MCF 10A (cell line): Measurements from ENCODE around the gene SLC6A2. TPM values are rescaled to one million over a fixed set of nuclear protein-coding genes. Genes with fewer than 3 reads are reported as not detected.

Experiments
- BruUV-seq: library from RNA; stranded (reverse); fragments of 400-500 nt; replicated peaks from 2 replicates; lab custom pipeline; 2021; lab: Mats Ljungman, UMichigan
- CTCF ChIA-PET: fragments of 300-600 bp; sonication (Branson Sonifier 250); formaldehyde crosslinking; extraction: SDS; loops from one replicate; lab custom pipeline; 2021; ENCODE audit warnings: antibody characterized with exemption, inconsistent platforms; lab: Yijun Ruan, JAX
- POLR2A ChIA-PET: fragments of 300-600, 350-650 bp; sonication (Branson Sonifier 250); formaldehyde crosslinking; extraction: SDS; loops from one replicate; lab custom pipeline; 2020; ENCODE audit warnings: antibody characterized with exemption, inconsistent platforms; lab: Yijun Ruan, JAX
- DNase-seq: peaks from one replicate; pipeline ENCODE4 v3.0.0-alpha.2; 2018; ENCODE audit not compliant: unreplicated experiment
- H3K27ac Mint-ChIP-seq: one replicate; pipeline ENCODE4 v1.8.0; 2022; ENCODE audit warnings: mild to moderate bottlenecking, low read depth, mixed read lengths; ENCODE audit not compliant: unreplicated experiment
- H3K27me3 Mint-ChIP-seq: one replicate; pipeline ENCODE4 v1.8.0; 2022; ENCODE audit warnings: mixed read lengths; ENCODE audit not compliant: insufficient read depth, unreplicated experiment
- H3K36me3 Mint-ChIP-seq: one replicate; pipeline ENCODE4 v1.8.0; 2022; ENCODE audit warnings: mild to moderate bottlenecking, moderate library complexity, mixed read lengths; ENCODE audit not compliant: insufficient read depth, unreplicated experiment
- H3K4me1 Mint-ChIP-seq: one replicate; pipeline ENCODE4 v1.8.0; 2022; ENCODE audit warnings: mixed read lengths; ENCODE audit not compliant: insufficient read depth, unreplicated experiment
- H3K4me3 Mint-ChIP-seq: one replicate; pipeline ENCODE4 v1.8.0; 2022; ENCODE audit warnings: mild to moderate bottlenecking, moderate library complexity, mixed read lengths; ENCODE audit not compliant: unreplicated experiment
- H3K9me3 Mint-ChIP-seq: one replicate; pipeline ENCODE4 v1.8.0; 2022; ENCODE audit warnings: mixed read lengths; ENCODE audit not compliant: unreplicated experiment
- intact Hi-C: fragments of 100-400 bp; cut with micrococcal nuclease; formaldehyde crosslinking; loops from 2 replicates; pipeline ENCODE4 v1.14.1; 2022
- total RNA-seq: library from RNA; stranded (reverse); gene quantifications from 2 replicates; pipeline ENCODE4 v1.2.3, GENCODE V29; 2022
- TF ChIP-seq, protein P1 (sequence below): fragments of 200-600 bp; IDR thresholded peaks from one replicate; pipeline ENCODE4 v1.8.0; 2022; ENCODE audit warnings: antibody characterized with exemption, mild to moderate bottlenecking; ENCODE audit not compliant: unreplicated experiment

SLC6A2 gene
- total RNA-seq, 1 experiment from 2014 or later: not detected

- no peaks in the 10 kb centered on the region for H3K4me1 Mint-ChIP-seq
- ChIA-PET POLR2A (no interaction called here), CTCF (interaction anchor here (0.9 to 1.1 kb wide), 2 partner anchors 175 to 176 kb away, joined by 4 read pairs; no protein-coding TSS in a partner anchor)
- no TSS peak for BruUV-seq
- no peak for DNase-seq
- H3K27me3 Mint-ChIP-seq: no peaks in the 10 kb centered on the region
- H3K27ac Mint-ChIP-seq: no peak overlapping the region
- intact Hi-C loops: no loop called here
- H3K36me3 Mint-ChIP-seq: no peaks in the 10 kb centered on the region
- TF ChIP-seq, protein P1, sequence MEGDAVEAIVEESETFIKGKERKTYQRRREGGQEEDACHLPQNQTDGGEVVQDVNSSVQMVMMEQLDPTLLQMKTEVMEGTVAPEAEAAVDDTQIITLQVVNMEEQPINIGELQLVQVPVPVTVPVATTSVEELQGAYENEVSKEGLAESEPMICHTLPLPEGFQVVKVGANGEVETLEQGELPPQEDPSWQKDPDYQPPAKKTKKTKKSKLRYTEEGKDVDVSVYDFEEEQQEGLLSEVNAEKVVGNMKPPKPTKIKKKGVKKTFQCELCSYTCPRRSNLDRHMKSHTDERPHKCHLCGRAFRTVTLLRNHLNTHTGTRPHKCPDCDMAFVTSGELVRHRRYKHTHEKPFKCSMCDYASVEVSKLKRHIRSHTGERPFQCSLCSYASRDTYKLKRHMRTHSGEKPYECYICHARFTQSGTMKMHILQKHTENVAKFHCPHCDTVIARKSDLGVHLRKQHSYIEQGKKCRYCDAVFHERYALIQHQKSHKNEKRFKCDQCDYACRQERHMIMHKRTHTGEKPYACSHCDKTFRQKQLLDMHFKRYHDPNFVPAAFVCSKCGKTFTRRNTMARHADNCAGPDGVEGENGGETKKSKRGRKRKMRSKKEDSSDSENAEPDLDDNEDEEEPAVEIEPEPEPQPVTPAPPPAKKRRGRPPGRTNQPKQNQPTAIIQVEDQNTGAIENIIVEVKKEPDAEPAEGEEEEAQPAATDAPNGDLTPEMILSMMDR: no peak
- H3K9me3 Mint-ChIP-seq: no peaks in the 10 kb centered on the region
- no peak overlapping the region for H3K4me3 Mint-ChIP-seq
Measured at GRCh38 chr16:55641430-55642056, 14.2 kb upstream of the SLC6A2 start.

DNA sequence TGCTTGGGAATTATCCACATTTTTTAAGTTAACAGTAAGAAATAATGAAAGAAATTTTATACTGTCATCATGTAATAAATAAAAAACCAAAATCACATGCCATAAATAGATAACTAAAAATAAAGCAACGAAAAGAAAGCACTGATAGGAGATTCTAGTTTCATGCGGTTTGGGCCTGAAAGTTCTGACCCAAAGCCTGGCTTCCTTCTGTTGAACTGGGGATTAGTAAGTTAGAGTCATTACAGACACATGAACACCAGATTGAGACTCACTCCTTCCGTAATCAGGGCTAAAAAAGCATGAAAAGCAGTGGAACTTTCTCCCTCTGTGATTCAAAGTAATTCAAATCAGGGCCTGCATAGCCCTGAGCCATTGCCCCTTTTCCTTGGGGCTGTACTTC is 13.2 kb upstream of the SLC6A2 start:
- Mint-ChIP-seq H3K4me1 (no peaks in the 10 kb centered on the region), H3K9me3 (no peaks in the 10 kb centered on the region), H3K27me3 (peaks cover 10% of the 10 kb centered on the region), H3K36me3 (no peaks in the 10 kb centered on the region), H3K4me3 (no peak overlapping the region), H3K27ac (no peak overlapping the region)
- CTCF ChIA-PET: interaction anchor here (0.5 to 0.8 kb wide), 2 partner anchors 65 to 177 kb away, joined by 3 read pairs; no protein-coding TSS in a partner anchor
- no TSS peak for BruUV-seq
- no peak for DNase-seq
- POLR2A ChIA-PET: no interaction called here
- TF ChIP-seq, protein P1: no peak
- intact Hi-C loops: no loop called here

- BruUV-seq: no TSS peak
- Mint-ChIP-seq H3K27ac (no peak overlapping the region), H3K9me3 (no peaks in the 10 kb centered on the region), H3K27me3 (peaks cover 11% of the 10 kb centered on the region), H3K36me3 (no peaks in the 10 kb centered on the region), H3K4me1 (no peaks in the 10 kb centered on the region), H3K4me3 (no peak overlapping the region)
- DNase-seq: peak; percentile 35
- CTCF ChIA-PET: interaction anchor here (0.5 to 0.8 kb wide), 5 partner anchors 18 to 197 kb away, joined by 3 to 4 read pairs (median 3); no protein-coding TSS in a partner anchor
- TF ChIP-seq, protein P1: no peak
- POLR2A ChIA-PET: no interaction called here
- intact Hi-C loops: no loop called here
Measured at GRCh38 chr16:55643161-55643970, 12.4 kb upstream of the SLC6A2 start.

GRCh38 chr16:55645986-55646385 is 9.8 kb upstream of the SLC6A2 start:
- Mint-ChIP-seq H3K27ac (no peak overlapping the region), H3K4me1 (no peaks in the 10 kb centered on the region), H3K4me3 (no peak overlapping the region), H3K9me3 (no peaks in the 10 kb centered on the region), H3K36me3 (no peaks in the 10 kb centered on the region), H3K27me3 (peaks cover 11% of the 10 kb centered on the region)
- TF ChIP-seq, protein P1: no peak
- DNase-seq: no peak
- BruUV-seq: no TSS peak
- POLR2A ChIA-PET: no interaction called here
- CTCF ChIA-PET: interaction anchor here (0.7 to 1.5 kb wide), 6 partner anchors 55 to 181 kb away, joined by 3 to 5 read pairs (median 3); no protein-coding TSS in a partner anchor
- intact Hi-C loops: no loop called here
